Measurements from ENCODE around the gene JAK2. TPM values are rescaled to one million over a fixed set of nuclear protein-coding genes. Genes with fewer than 3 reads are reported as not detected.

Gene JAK2
- polyA plus RNA-seq, 1 of the 3 experiments (the other 2 are of a cell fraction): 1.3 TPM

GRCh38 chr9:4936823-4937222 is 48.2 kb upstream of the JAK2 start:
- no peak overlapping the region for H3K27ac ChIP-seq (ENCODE audit: low read depth in 2 of 2, low read length in 1 of 2)
- H3K36me3 ChIP-seq (replicated peaks in 1 of 2; ENCODE audit: control insufficient read depth in 1 of 2, insufficient read depth in 2 of 2, low read length in 1 of 2): no peaks in the 10 kb centered on the region
- no peak overlapping the region for H3K4me3 ChIP-seq (ENCODE audit: low read depth in 2 of 2, low read length in 1 of 2)
- H3K4me1 ChIP-seq (ENCODE audit: control insufficient read depth in 1 of 2, insufficient read depth in 2 of 2, low read depth in 1 of 2, low read length in 1 of 2): no peaks in the 10 kb centered on the region; a peak in 1 of 4 replicates
- no peaks in the 10 kb centered on the region for H3K9me3 ChIP-seq
- H2AFZ ChIP-seq (ENCODE audit: low read depth): no peak overlapping the region
- ChIA-PET POLR2A (no interaction called here), CTCF (interaction anchor here (1.0 kb wide), 1 partner anchor 10 kb away, joined by 3 read pairs; no protein-coding TSS in a partner anchor)
- H3K9ac ChIP-seq: no peak overlapping the region
- H3F3A ChIP-seq (replicated peaks; ENCODE audit: insufficient read depth): no peaks in the 10 kb centered on the region
- H3K27me3 ChIP-seq (ENCODE audit: insufficient read depth): no peaks in the 10 kb centered on the region
- no peak for DNase-seq
- TF ChIP-seq ELF1 (IDR thresholded peaks at IDR 0.05) (no peak), TAF1 (IDR thresholded peaks at IDR 0.05; ENCODE audit: borderline replicate concordance, low read depth, low read length) (no peak), EZH2phosphoT487 (IDR thresholded peaks at IDR 0.05; ENCODE audit: borderline replicate concordance, low read depth) (no peak), RCOR1 (IDR thresholded peaks at IDR 0.05; ENCODE audit: low read length) (no peak), SMC3 (IDR thresholded peaks at IDR 0.05; ENCODE audit: low read depth, low read length) (no peak), MXI1 (IDR thresholded peaks at IDR 0.05; ENCODE audit: low read depth, low read length) (no peak), FOSL2 (IDR thresholded peaks at IDR 0.05; ENCODE audit: borderline replicate concordance, low read depth) (no peak), TEAD4 (IDR thresholded peaks at IDR 0.05; ENCODE audit: borderline replicate concordance, insufficient read depth) (no peak), GATA2 (CRISPR knock-in tag; IDR thresholded peaks at IDR 0.05) (no peak), MAX (IDR thresholded peaks at IDR 0.05; ENCODE audit: low read depth) (no peak)
- H4K20me1 ChIP-seq (ENCODE audit: insufficient read depth): no peaks in the 10 kb centered on the region
- H3K9me2 ChIP-seq: no peaks in the 10 kb centered on the region
- no peaks in the 10 kb centered on the region for H3K79me2 ChIP-seq (ENCODE audit: insufficient read depth)
- no peak overlapping the region for H3K4me2 ChIP-seq
- 56% methylated on average over 1 of the region's 1 CpG for WGBS (ENCODE audit: low lambda C conversion rate)

DNA sequence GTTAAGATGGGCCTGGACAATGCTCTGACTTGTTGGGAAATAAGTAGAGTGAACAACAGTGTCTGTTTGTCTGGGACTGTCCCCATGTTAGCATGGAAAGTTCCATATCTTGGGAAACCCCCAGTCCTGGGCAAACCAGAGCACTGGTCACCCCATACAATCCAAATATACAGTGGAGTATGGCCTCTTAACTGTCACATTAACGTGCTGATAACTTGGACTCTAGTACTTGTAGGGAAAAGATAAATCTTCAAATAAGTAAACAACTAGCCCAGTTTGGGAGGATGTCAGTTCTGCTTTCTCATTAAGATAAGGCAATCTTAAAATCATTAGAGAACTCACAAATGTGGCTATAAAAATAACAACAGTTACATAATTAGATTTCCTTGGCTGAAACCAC is 47.6 kb upstream of the JAK2 start:
- no peak overlapping the region for H3K4me3 ChIP-seq (ENCODE audit: low read depth in 2 of 2, low read length in 1 of 2)
- H3K27me3 ChIP-seq (ENCODE audit: insufficient read depth): no peaks in the 10 kb centered on the region
- H3K4me2 ChIP-seq: no peak overlapping the region
- H3K9me2 ChIP-seq: no peaks in the 10 kb centered on the region
- H2AFZ ChIP-seq (ENCODE audit: low read depth): no peak overlapping the region
- POLR2A ChIA-PET: no interaction called here
- H3K9me3 ChIP-seq: no peaks in the 10 kb centered on the region
- 55% methylated on average over 1 of the region's 1 CpG for WGBS (ENCODE audit: low lambda C conversion rate)
- no peak overlapping the region for H3K27ac ChIP-seq (ENCODE audit: low read depth in 2 of 2, low read length in 1 of 2)
- H3K36me3 ChIP-seq (replicated peaks in 1 of 2; ENCODE audit: control insufficient read depth in 1 of 2, insufficient read depth in 2 of 2, low read length in 1 of 2): no peaks in the 10 kb centered on the region
- CTCF ChIA-PET: no interaction called here
- H3F3A ChIP-seq (replicated peaks; ENCODE audit: insufficient read depth): no peaks in the 10 kb centered on the region
- DNase-seq: no peak
- no peaks in the 10 kb centered on the region for H3K79me2 ChIP-seq (ENCODE audit: insufficient read depth)
- no peaks in the 10 kb centered on the region; a peak in 1 of 4 replicates for H3K4me1 ChIP-seq (ENCODE audit: control insufficient read depth in 1 of 2, insufficient read depth in 2 of 2, low read depth in 1 of 2, low read length in 1 of 2)
- TF ChIP-seq, protein P1, sequence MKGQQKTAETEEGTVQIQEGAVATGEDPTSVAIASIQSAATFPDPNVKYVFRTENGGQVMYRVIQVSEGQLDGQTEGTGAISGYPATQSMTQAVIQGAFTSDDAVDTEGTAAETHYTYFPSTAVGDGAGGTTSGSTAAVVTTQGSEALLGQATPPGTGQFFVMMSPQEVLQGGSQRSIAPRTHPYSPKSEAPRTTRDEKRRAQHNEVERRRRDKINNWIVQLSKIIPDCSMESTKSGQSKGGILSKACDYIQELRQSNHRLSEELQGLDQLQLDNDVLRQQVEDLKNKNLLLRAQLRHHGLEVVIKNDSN (IDR thresholded peaks at IDR 0.05; ENCODE audit: borderline replicate concordance, low read depth): no peak
- TF ChIP-seq, protein P2, sequence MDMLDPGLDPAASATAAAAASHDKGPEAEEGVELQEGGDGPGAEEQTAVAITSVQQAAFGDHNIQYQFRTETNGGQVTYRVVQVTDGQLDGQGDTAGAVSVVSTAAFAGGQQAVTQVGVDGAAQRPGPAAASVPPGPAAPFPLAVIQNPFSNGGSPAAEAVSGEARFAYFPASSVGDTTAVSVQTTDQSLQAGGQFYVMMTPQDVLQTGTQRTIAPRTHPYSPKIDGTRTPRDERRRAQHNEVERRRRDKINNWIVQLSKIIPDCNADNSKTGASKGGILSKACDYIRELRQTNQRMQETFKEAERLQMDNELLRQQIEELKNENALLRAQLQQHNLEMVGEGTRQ (IDR thresholded peaks at IDR 0.05; ENCODE audit: borderline replicate concordance, low read depth, low read length): no peak
- TF ChIP-seq GABPA (IDR thresholded peaks at IDR 0.05; ENCODE audit: low read depth): no peak
- TF ChIP-seq RAD21 (IDR thresholded peaks at IDR 0.05; ENCODE audit: low read length): no peak
- no peak for TF ChIP-seq EP300 (IDR thresholded peaks at IDR 0.05; ENCODE audit: borderline replicate concordance in 1 of 2, low read depth in 1 of 2, low read length in 1 of 2)
- TF ChIP-seq IRF3 (IDR thresholded peaks at IDR 0.05; ENCODE audit: low read depth, low read length): no peak
- no peak for TF ChIP-seq TAF1 (IDR thresholded peaks at IDR 0.05; ENCODE audit: borderline replicate concordance, low read depth, low read length)
- TF ChIP-seq SMC3 (IDR thresholded peaks at IDR 0.05; ENCODE audit: low read depth, low read length): no peak
- no peak for TF ChIP-seq EZH2phosphoT487 (IDR thresholded peaks at IDR 0.05; ENCODE audit: borderline replicate concordance, low read depth)
- no peak for TF ChIP-seq RXRA (IDR thresholded peaks at IDR 0.05; ENCODE audit: borderline replicate concordance, low read depth)
- TF ChIP-seq POLR2AphosphoS5 (IDR thresholded peaks at IDR 0.05; ENCODE audit: low read depth, low read length): no peak
- TF ChIP-seq ELF1 (IDR thresholded peaks at IDR 0.05): no peak
- no peak for TF ChIP-seq NRF1 (IDR thresholded peaks at IDR 0.05; ENCODE audit: low read depth, low read length)
- TF ChIP-seq JUND (IDR thresholded peaks at IDR 0.05): no peak
- TF ChIP-seq, protein P3, sequence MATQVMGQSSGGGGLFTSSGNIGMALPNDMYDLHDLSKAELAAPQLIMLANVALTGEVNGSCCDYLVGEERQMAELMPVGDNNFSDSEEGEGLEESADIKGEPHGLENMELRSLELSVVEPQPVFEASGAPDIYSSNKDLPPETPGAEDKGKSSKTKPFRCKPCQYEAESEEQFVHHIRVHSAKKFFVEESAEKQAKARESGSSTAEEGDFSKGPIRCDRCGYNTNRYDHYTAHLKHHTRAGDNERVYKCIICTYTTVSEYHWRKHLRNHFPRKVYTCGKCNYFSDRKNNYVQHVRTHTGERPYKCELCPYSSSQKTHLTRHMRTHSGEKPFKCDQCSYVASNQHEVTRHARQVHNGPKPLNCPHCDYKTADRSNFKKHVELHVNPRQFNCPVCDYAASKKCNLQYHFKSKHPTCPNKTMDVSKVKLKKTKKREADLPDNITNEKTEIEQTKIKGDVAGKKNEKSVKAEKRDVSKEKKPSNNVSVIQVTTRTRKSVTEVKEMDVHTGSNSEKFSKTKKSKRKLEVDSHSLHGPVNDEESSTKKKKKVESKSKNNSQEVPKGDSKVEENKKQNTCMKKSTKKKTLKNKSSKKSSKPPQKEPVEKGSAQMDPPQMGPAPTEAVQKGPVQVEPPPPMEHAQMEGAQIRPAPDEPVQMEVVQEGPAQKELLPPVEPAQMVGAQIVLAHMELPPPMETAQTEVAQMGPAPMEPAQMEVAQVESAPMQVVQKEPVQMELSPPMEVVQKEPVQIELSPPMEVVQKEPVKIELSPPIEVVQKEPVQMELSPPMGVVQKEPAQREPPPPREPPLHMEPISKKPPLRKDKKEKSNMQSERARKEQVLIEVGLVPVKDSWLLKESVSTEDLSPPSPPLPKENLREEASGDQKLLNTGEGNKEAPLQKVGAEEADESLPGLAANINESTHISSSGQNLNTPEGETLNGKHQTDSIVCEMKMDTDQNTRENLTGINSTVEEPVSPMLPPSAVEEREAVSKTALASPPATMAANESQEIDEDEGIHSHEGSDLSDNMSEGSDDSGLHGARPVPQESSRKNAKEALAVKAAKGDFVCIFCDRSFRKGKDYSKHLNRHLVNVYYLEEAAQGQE (IDR thresholded peaks at IDR 0.05; ENCODE audit: low read depth, low read length): no peak
- no peak overlapping the region for H3K9ac ChIP-seq
- no peaks in the 10 kb centered on the region for H4K20me1 ChIP-seq (ENCODE audit: insufficient read depth)
